ENCODE data around the gene PLEKHG3.

The PLEKHG3 gene

GRCh38 chr14:64789696-64790095 is 85.5 kb downstream of the PLEKHG3 start:
- no peak for DNase-seq

GRCh38 chr14:64790478-64790877 is 86.3 kb downstream of the PLEKHG3 start:
- no peak for DNase-seq

- no peak for DNase-seq
Observed at GRCh38 chr14:64792231-64792630, 88.0 kb downstream of the PLEKHG3 start.

- no peak for DNase-seq
Observed at GRCh38 chr14:64792871-64793560, 88.8 kb downstream of the PLEKHG3 start.

GRCh38 chr14:64795211-64795610 is 91.0 kb downstream of the PLEKHG3 start:
- DNase-seq = no peak

- no peak for DNase-seq
Observed at GRCh38 chr14:64795921-64796320, 91.7 kb downstream of the PLEKHG3 start.

GRCh38 chr14:64796369-64796768 is 92.1 kb downstream of the PLEKHG3 start:
- DNase-seq = no peak

- no peak for DNase-seq
Observed at GRCh38 chr14:64799555-64799954, 95.3 kb downstream of the PLEKHG3 start.
